GM23248 (cell line): ENCODE measurements around the gene ERCC3.

Experiments
- EZH2 ChIP-seq: fragments of 200-600 bp; sonication (generic); IDR thresholded peaks from 2 replicates; pipeline ENCODE4 v1.6.1; 2018; ENCODE audit warnings: antibody characterized with exemption, mild to moderate bottlenecking; ENCODE audit not compliant: insufficient read depth, poor library complexity, severe bottlenecking
- EZH2phosphoT487 ChIP-seq: fragments of 200-600 bp; sonication (generic); IDR thresholded peaks from 2 replicates; pipeline ENCODE4 v1.6.1; 2018; ENCODE audit warnings: antibody characterized with exemption, moderate library complexity, mild to moderate bottlenecking, low read depth; ENCODE audit not compliant: insufficient read depth

DNA sequence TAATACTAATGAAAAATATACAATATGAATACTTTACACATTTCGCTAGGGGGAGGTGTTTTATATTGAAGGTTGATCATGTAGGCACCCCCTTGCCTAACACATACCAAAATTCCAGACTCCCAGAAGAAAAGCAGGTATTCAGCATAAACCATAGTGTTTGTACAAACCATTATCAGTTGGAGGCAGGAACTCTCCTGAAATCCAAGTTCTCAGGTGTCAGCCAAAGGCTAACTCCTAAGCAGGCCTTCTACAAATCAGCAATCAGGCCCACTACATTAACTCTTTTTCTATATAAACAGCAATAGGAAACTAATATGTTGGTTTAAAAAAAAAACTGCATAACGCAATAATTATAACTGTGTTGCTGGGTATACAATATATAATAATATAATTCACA is 49.3 kb upstream of the ERCC3 start:
- TF ChIP-seq EZH2 (no peak), EZH2phosphoT487 (no peak)
